WERI-Rb-1 (cell line): ENCODE measurements around the gene CANT1.

Source experiments
- DNase-seq: peaks from one replicate; pipeline ENCODE4 v3.0.0-alpha.2; 2020
- H3K27ac ChIP-seq: fragments of 250-450 bp; sonication (Bioruptor Pico); 2 replicates; pipeline ENCODE4 v1.5.1; 2020; ENCODE audit warnings: mild to moderate bottlenecking, moderate library complexity
- H3K27me3 ChIP-seq: fragments of 250-450 bp; sonication (Bioruptor Pico); 2 replicates; pipeline ENCODE4 v1.5.1; 2021; ENCODE audit warnings: mild to moderate bottlenecking, low read depth, moderate library complexity; ENCODE audit not compliant: insufficient read depth, severe bottlenecking
- H3K36me3 ChIP-seq: fragments of 250-450 bp; sonication (Bioruptor Pico); 2 replicates; pipeline ENCODE4 v1.5.1; 2020; ENCODE audit warnings: mild to moderate bottlenecking, moderate library complexity
- H3K4me3 ChIP-seq: 2 replicates; pipeline ENCODE4 v1.5.1; 2011; ENCODE audit warnings: low read depth, mild to moderate bottlenecking, control low read depth, low read length
- H3K9me3 ChIP-seq: fragments of 250-450 bp; sonication (Bioruptor Pico); 2 replicates; pipeline ENCODE4 v1.5.1; 2021; ENCODE audit warnings: mild to moderate bottlenecking, moderate library complexity; ENCODE audit not compliant: severe bottlenecking
- TF ChIP-seq, protein P1 (sequence below): IDR thresholded peaks from 2 replicates; pipeline ENCODE4 v1.5.1; 2011; ENCODE audit warnings: low read depth, mild to moderate bottlenecking, control low read depth, inconsistent platforms, low read length

The CANT1 gene

GRCh38 chr17:78979780-78980623, 29.6 kb downstream of the CANT1 start, which contains the start of gene LGALS3BP:
LGALS3BP (minus strand) TSS chr17:78979923; CDS start chr17:78977191, 2,732 bp downstream.
- H3K36me3 ChIP-seq: no peaks in the 10 kb centered on the region
- no peak within 1 kb of the TSS for H3K4me3 ChIP-seq
- H3K27ac ChIP-seq: peak within 1 kb of the TSS; percentile 51
- no peaks in the 10 kb centered on the region for H3K27me3 ChIP-seq
- no peak for DNase-seq
- no peaks in the 10 kb centered on the region for H3K9me3 ChIP-seq
- TF ChIP-seq, protein P1, sequence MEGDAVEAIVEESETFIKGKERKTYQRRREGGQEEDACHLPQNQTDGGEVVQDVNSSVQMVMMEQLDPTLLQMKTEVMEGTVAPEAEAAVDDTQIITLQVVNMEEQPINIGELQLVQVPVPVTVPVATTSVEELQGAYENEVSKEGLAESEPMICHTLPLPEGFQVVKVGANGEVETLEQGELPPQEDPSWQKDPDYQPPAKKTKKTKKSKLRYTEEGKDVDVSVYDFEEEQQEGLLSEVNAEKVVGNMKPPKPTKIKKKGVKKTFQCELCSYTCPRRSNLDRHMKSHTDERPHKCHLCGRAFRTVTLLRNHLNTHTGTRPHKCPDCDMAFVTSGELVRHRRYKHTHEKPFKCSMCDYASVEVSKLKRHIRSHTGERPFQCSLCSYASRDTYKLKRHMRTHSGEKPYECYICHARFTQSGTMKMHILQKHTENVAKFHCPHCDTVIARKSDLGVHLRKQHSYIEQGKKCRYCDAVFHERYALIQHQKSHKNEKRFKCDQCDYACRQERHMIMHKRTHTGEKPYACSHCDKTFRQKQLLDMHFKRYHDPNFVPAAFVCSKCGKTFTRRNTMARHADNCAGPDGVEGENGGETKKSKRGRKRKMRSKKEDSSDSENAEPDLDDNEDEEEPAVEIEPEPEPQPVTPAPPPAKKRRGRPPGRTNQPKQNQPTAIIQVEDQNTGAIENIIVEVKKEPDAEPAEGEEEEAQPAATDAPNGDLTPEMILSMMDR: no peak

DNA sequence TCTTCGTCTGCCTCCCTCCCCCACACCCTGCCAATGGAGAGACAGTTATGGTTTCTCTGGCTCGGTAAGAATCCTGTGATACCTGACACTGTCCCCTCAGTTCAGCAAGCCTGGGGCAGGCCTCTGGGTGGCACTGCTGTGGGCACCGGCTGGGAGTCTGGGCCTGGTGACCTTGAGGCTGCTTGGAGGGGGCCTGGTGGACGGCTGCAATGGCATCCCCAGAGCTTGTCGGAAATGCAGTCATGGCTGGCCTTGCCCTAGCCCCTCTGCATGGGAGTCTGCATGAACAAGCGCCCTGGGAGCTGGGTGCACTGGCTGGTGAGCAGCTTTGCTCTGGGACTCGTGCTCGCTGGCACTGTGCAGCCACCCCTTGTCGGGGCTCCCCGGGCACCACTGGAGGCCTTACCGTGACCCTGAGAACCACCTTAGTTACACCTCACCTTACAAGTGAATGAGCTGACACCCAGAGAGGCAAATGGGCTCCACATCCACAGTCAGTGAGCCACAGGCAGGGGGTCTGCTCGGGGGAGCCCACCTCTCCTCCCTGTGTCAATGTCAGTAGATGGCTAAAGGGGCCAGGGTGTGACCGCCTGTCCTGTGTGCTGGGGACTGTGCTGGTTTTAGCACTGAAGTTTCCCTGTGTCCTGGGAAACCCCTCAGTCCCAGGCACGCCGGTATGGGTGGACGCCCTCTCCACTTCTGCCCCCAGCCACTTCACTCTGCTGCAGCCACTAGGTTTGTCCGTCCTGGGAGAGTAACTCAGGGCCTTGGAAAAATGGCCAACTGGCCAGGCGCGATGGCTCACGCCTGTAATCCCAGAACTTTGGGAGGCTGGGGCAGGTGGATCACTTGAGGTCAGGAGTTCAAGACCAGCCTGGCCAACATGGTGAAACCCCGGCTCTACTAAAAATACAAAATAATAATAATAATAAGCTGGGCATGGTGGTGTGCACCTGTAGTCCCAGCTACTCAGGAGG, 31.3 kb downstream of the CANT1 start:
- DNase-seq: no peak
- Histone ChIP-seq H3K4me3 (no peak overlapping the region), H3K36me3 (no peaks in the 10 kb centered on the region), H3K9me3 (no peaks in the 10 kb centered on the region), H3K27ac (no peak overlapping the region), H3K27me3 (no peaks in the 10 kb centered on the region)
- TF ChIP-seq, protein P1: peak; percentile 18; the same call in 1 of the 2 replicates

- H3K4me3 ChIP-seq: no peak overlapping the region
- H3K9me3 ChIP-seq: no peaks in the 10 kb centered on the region
- TF ChIP-seq, protein P1: no peak
- no peak for DNase-seq
- H3K27ac ChIP-seq: no peak overlapping the region
- H3K27me3 ChIP-seq: no peaks in the 10 kb centered on the region
- no peaks in the 10 kb centered on the region for H3K36me3 ChIP-seq
Observed at GRCh38 chr17:78977681-78977943, 32.0 kb downstream of the CANT1 start.

GRCh38 chr17:78976907-78977680, 32.5 kb downstream of the CANT1 start:
- Histone ChIP-seq H3K36me3 (no peaks in the 10 kb centered on the region), H3K27ac (0 out of 2 replicates have a peak overlapping the region, but pooled peaks have one; percentile 45), H3K4me3 (no peak overlapping the region)

More at GRCh38 chr17:78976907-78977680, 32.5 kb downstream of the CANT1 start:
- no peaks in the 10 kb centered on the region for H3K27me3 ChIP-seq
- DNase-seq: no peak
- TF ChIP-seq, protein P1: no peak
- H3K9me3 ChIP-seq: no peaks in the 10 kb centered on the region
